Astrocyte (in vitro differentiated cells and primary cell): ENCODE measurements around the gene DYNLRB2. TPM values are rescaled to one million over a fixed set of nuclear protein-coding genes. Genes with fewer than 3 reads are reported as not detected.

Source experiments
- DNase-seq: peaks from one replicate; pipeline ENCODE4 v3.0.0-alpha.2; 2010; ENCODE audit warnings: low read depth
- FAIRE-seq: peaks from 2 replicates; lab custom pipeline; 2011; peaks lifted over from hg19 to GRCh38; lab: Jason Lieb, UNC
- H2AFZ ChIP-seq: 2 replicates; pipeline ENCODE4 v1.6.0; 2012; ENCODE audit warnings: low read depth, low read length, inconsistent platforms
- H3K27ac ChIP-seq: 2 replicates; pipeline ENCODE4 v1.5.1; 2011; ENCODE audit warnings: low read depth, low read length, inconsistent platforms
- H3K27me3 ChIP-seq: 2 replicates; pipeline ENCODE4 v1.6.0; 2011; ENCODE audit warnings: low read length, inconsistent platforms; ENCODE audit not compliant: insufficient read depth
- H3K36me3 ChIP-seq: 2 replicates; pipeline ENCODE4 v1.5.1; 2011; ENCODE audit warnings: low read length, inconsistent platforms; ENCODE audit not compliant: insufficient read depth
- H3K4me1 ChIP-seq: 2 replicates; pipeline ENCODE4 v1.5.1; 2011; ENCODE audit warnings: low read length, inconsistent platforms; ENCODE audit not compliant: insufficient read depth
- H3K4me2 ChIP-seq: 2 replicates; pipeline ENCODE4 v1.6.0; 2012; ENCODE audit warnings: low read length, inconsistent platforms
- H3K4me3 ChIP-seq: 2 replicates; pipeline ENCODE4 v1.5.1; 2011; ENCODE audit warnings: low read depth, mild to moderate bottlenecking, low read length, inconsistent platforms; ENCODE audit not compliant: insufficient read depth
- H3K79me2 ChIP-seq: 2 replicates; pipeline ENCODE4 v1.6.0; 2012; ENCODE audit warnings: mild to moderate bottlenecking, low read length, inconsistent platforms; ENCODE audit not compliant: insufficient read depth
- H3K9ac ChIP-seq: 2 replicates; pipeline ENCODE4 v1.6.0; 2012; ENCODE audit warnings: mild to moderate bottlenecking, low read length, inconsistent platforms
- H3K9me3 ChIP-seq: 2 replicates; pipeline ENCODE4 v1.5.1; 2012; ENCODE audit warnings: low read depth, mild to moderate bottlenecking, low read length, inconsistent platforms; ENCODE audit not compliant: insufficient read depth
- H4K20me1 ChIP-seq: 2 replicates; pipeline ENCODE4 v1.6.0; 2012; ENCODE audit warnings: low read length, inconsistent platforms; ENCODE audit not compliant: insufficient read depth
- H3K27ac Mint-ChIP-seq: one replicate; pipeline ENCODE4 v1.8.0; 2021; ENCODE audit warnings: mild to moderate bottlenecking, mixed read lengths; ENCODE audit not compliant: unreplicated experiment
- H3K27me3 Mint-ChIP-seq: one replicate; pipeline ENCODE4 v1.8.0; 2021; ENCODE audit warnings: low read depth, mixed read lengths; ENCODE audit not compliant: unreplicated experiment
- H3K36me3 Mint-ChIP-seq: one replicate; pipeline ENCODE4 v1.8.0; 2021; ENCODE audit warnings: low read depth, mixed read lengths; ENCODE audit not compliant: unreplicated experiment
- H3K4me1 Mint-ChIP-seq: one replicate; pipeline ENCODE4 v1.8.0; 2021; ENCODE audit warnings: low read depth, mixed read lengths; ENCODE audit not compliant: unreplicated experiment
- H3K4me3 Mint-ChIP-seq: one replicate; pipeline ENCODE4 v1.8.0; 2021; ENCODE audit warnings: mild to moderate bottlenecking, moderate library complexity, mixed read lengths; ENCODE audit not compliant: unreplicated experiment
- H3K9me3 Mint-ChIP-seq: one replicate; pipeline ENCODE4 v1.8.0; 2021; ENCODE audit warnings: mild to moderate bottlenecking, mixed read lengths; ENCODE audit not compliant: unreplicated experiment
- CTCF ChIP-seq: IDR thresholded peaks from 2 replicates; pipeline ENCODE4 v1.5.1; 2011; ENCODE audit warnings: low read depth, mild to moderate bottlenecking, inconsistent platforms, low read length, moderate library complexity; ENCODE audit not compliant: insufficient read depth
- EZH2 ChIP-seq: IDR thresholded peaks from 2 replicates; pipeline ENCODE4 v1.6.1; 2012; ENCODE audit warnings: mild to moderate bottlenecking, low read length, inconsistent platforms; ENCODE audit not compliant: insufficient read depth
- total RNA-seq: library from RNA; stranded (reverse); gene quantifications from 2 replicates; pipeline ENCODE4 v1.2.1, GENCODE V29; 2021

The DYNLRB2 gene
- total RNA-seq, 1 donor from 2014 or later, result not detected

GRCh38 chr16:80546249-80546648 lies 5.5 kb downstream of the DYNLRB2 start:
- no peak for DNase-seq
- Histone ChIP-seq H3K9me3 (no peaks in the 10 kb centered on the region), H3K9ac (no peak overlapping the region), H3K27me3 (no peaks in the 10 kb centered on the region), H4K20me1 (no peaks in the 10 kb centered on the region), H3K36me3 (no peaks in the 10 kb centered on the region), H3K4me2 (no peak overlapping the region), H2AFZ (no peak overlapping the region), H3K4me3 (no peak overlapping the region), H3K27ac (no peak overlapping the region), H3K79me2 (no peaks in the 10 kb centered on the region), H3K4me1 (no peaks in the 10 kb centered on the region)
- H3K36me3 Mint-ChIP-seq, result no peaks in the 10 kb centered on the region
- TF ChIP-seq CTCF (no peak), EZH2 (no peak)
- peaks cover 7% of the 10 kb centered on the region for H3K27me3 Mint-ChIP-seq
- H3K4me1 Mint-ChIP-seq, result no peaks in the 10 kb centered on the region
- H3K27ac Mint-ChIP-seq, result no peak overlapping the region
- no peaks in the 10 kb centered on the region for H3K9me3 Mint-ChIP-seq
- no peak for FAIRE-seq
- no peak overlapping the region for H3K4me3 Mint-ChIP-seq

DNA sequence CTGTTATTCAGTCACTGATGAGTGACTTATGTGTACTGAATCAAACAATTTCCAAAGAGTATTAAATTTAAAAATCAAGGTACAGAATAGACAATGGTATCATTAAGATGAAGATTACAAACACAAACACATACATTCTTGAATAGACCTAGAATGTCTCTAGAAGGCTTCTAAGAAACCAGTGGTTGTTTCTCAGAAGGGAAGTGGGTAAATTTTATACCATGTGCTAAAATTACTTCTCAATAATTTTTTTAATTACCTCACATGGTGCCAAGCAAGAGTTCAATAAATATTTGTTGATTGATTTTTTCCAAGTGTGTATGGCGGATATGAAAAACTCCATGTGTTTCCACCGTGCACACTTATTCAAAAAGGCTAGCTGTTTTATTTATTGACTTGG lies 6.4 kb downstream of the DYNLRB2 start:
- Histone ChIP-seq H3K27ac (no peak overlapping the region), H3K9ac (no peak overlapping the region), H2AFZ (no peak overlapping the region), H3K4me2 (no peak overlapping the region), H3K79me2 (no peaks in the 10 kb centered on the region), H3K4me1 (no peaks in the 10 kb centered on the region), H3K9me3 (no peaks in the 10 kb centered on the region), H4K20me1 (no peaks in the 10 kb centered on the region), H3K27me3 (peaks cover 2% of the 10 kb centered on the region), H3K36me3 (no peaks in the 10 kb centered on the region), H3K4me3 (no peak overlapping the region)
- Mint-ChIP-seq H3K36me3 (no peaks in the 10 kb centered on the region), H3K4me1 (no peaks in the 10 kb centered on the region), H3K9me3 (no peaks in the 10 kb centered on the region), H3K27ac (no peak overlapping the region), H3K27me3 (peaks cover 7% of the 10 kb centered on the region), H3K4me3 (no peak overlapping the region)
- DNase-seq (no peak), FAIRE-seq (no peak)
- TF ChIP-seq EZH2 (no peak), CTCF (no peak)

DNA sequence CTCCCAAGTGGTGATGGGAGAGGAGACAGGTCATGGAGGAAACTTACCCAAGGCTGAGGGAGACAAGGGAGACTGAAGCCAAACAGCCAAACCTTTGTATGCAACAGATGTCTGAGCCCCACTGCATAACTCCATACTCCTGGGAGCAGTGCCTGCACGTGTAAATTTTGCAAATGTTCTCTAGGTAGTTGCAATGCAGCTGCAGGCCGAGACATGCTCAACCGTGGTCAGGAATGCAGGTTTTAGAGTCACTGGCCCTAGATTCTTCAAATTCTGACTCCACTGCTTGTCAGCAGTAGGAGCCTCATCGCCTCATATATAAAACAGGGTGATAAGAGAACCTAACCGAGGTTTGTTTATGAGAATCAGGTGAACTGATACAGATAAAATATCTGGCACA lies 11.5 kb downstream of the DYNLRB2 start:
- H3K9me3 ChIP-seq, result no peaks in the 10 kb centered on the region
- no peaks in the 10 kb centered on the region for H3K79me2 ChIP-seq
- H3K9me3 Mint-ChIP-seq, result no peaks in the 10 kb centered on the region
- H3K27ac Mint-ChIP-seq, result no peak overlapping the region
- H3K4me3 Mint-ChIP-seq, result no peak overlapping the region
- no peak overlapping the region for H3K27ac ChIP-seq
- H2AFZ ChIP-seq, result no peak overlapping the region
- H3K4me3 ChIP-seq, result no peak overlapping the region
- no peaks in the 10 kb centered on the region for H4K20me1 ChIP-seq
- no peaks in the 10 kb centered on the region for H3K4me1 ChIP-seq
- no peaks in the 10 kb centered on the region for H3K36me3 ChIP-seq
- DNase-seq (no peak), FAIRE-seq (no peak)
- H3K36me3 Mint-ChIP-seq, result no peaks in the 10 kb centered on the region
- H3K9ac ChIP-seq, result no peak overlapping the region
- TF ChIP-seq CTCF (no peak), EZH2 (no peak)
- H3K4me2 ChIP-seq, result no peak overlapping the region
- peaks cover 3% of the 10 kb centered on the region for H3K27me3 Mint-ChIP-seq
- H3K27me3 ChIP-seq, result peaks cover 10% of the 10 kb centered on the region
- H3K4me1 Mint-ChIP-seq, result no peaks in the 10 kb centered on the region
